Stimulated activated CD8-positive, alpha-beta memory T cell treated with anti-CD3 and anti-CD28 coated beads, Interleukin-7, amount 100 ng/mL, for 4 hours (primary cell): ENCODE data around the gene THUMPD1.
"Not testable (repeated sequence)": the region's sequence is repeated elsewhere in the genome, so short reads cannot be mapped to it uniquely, and the experiment has no call there.

Experiments
- DNase-seq, 2 donors: peaks; one replicate each; pipeline ENCODE4 v3.0.0-alpha.2; 2020; ENCODE audit warnings: low read depth in 2 of 2

Gene THUMPD1

GRCh38 chr16:20741554-20742285 lies at the start of gene THUMPD1:
THUMPD1 (minus strand) TSS chr16:20741818; CDS start chr16:20741739, 79 bp downstream.
- peak; percentile 95 for DNase-seq

GRCh38 chr16:20789130-20789529 lies 47.5 kb upstream of the THUMPD1 start:
- no peak for DNase-seq

GRCh38 chr16:20784204-20784603 lies 42.6 kb upstream of the THUMPD1 start:
- DNase-seq: no peak

GRCh38 chr16:20782470-20782869 lies 40.9 kb upstream of the THUMPD1 start:
- DNase-seq: no peak

GRCh38 chr16:20781697-20782096 lies 40.1 kb upstream of the THUMPD1 start:
- no peak for DNase-seq

GRCh38 chr16:20774703-20775362 lies 33.2 kb upstream of the THUMPD1 start:
- DNase-seq: peak; percentile 4 to 12

GRCh38 chr16:20773679-20774078 lies 32.1 kb upstream of the THUMPD1 start:
- DNase-seq: no peak

- no peak for DNase-seq
Measured at GRCh38 chr16:20768818-20769217, 27.2 kb upstream of the THUMPD1 start.

- DNase-seq: no peak
Measured at GRCh38 chr16:20768121-20768520, 26.5 kb upstream of the THUMPD1 start.

GRCh38 chr16:20767577-20767976 lies 26.0 kb upstream of the THUMPD1 start:
- no peak for DNase-seq

- no peak for DNase-seq
Measured at GRCh38 chr16:20766294-20766693, 24.7 kb upstream of the THUMPD1 start.

GRCh38 chr16:20765732-20766131 lies 24.1 kb upstream of the THUMPD1 start:
- DNase-seq: no peak

- DNase-seq: not testable (repeated sequence)
Measured at GRCh38 chr16:20764448-20764847, 22.8 kb upstream of the THUMPD1 start.

GRCh38 chr16:20763461-20764232 lies 22.0 kb upstream of the THUMPD1 start, which contains the start of gene ACSM3:
ACSM3 (plus strand) TSS chr16:20764014; CDS start chr16:20770035, 6,021 bp downstream.
- peak; percentile 32 to 51 for DNase-seq

- no peak for DNase-seq
Measured at GRCh38 chr16:20762404-20763123, 20.9 kb upstream of the THUMPD1 start.

- DNase-seq: no peak
Measured at GRCh38 chr16:20761175-20761574, 19.6 kb upstream of the THUMPD1 start.

GRCh38 chr16:20760346-20760745 lies 18.7 kb upstream of the THUMPD1 start:
- no peak for DNase-seq

GRCh38 chr16:20755799-20756198 lies 14.2 kb upstream of the THUMPD1 start:
- DNase-seq: not testable (repeated sequence)

GRCh38 chr16:20755238-20755637 lies 13.6 kb upstream of the THUMPD1 start:
- DNase-seq: no peak

GRCh38 chr16:20753727-20754126 lies 12.1 kb upstream of the THUMPD1 start:
- no peak for DNase-seq

GRCh38 chr16:20750558-20750957 lies 8.9 kb upstream of the THUMPD1 start:
- no peak for DNase-seq

- DNase-seq: no peak
Measured at GRCh38 chr16:20749474-20749873, 7.9 kb upstream of the THUMPD1 start.
